HG02943 (cell line): ENCODE measurements around the gene VPS26A.
"Not testable (repeated sequence)": the region's sequence is repeated elsewhere in the genome, so short reads cannot be mapped to it uniquely, and the experiment has no call there.

ENCODE experiments used
- ATAC-seq: cut with Tn5 transposase; IDR thresholded peaks from one replicate; pipeline ENCODE4 v1.9.1; 2021; ENCODE audit warnings: mild to moderate bottlenecking, low read depth, moderate library complexity; ENCODE audit not compliant: unreplicated experiment

Gene VPS26A

GRCh38 chr10:69101451-69102095, 22.4 kb upstream of the VPS26A start:
- no peak for ATAC-seq

GRCh38 chr10:69102440-69102839, 21.5 kb upstream of the VPS26A start:
- ATAC-seq, result no peak

GRCh38 chr10:69103784-69104183, 20.2 kb upstream of the VPS26A start:
- no peak for ATAC-seq

GRCh38 chr10:69104994-69105790, 18.8 kb upstream of the VPS26A start:
- ATAC-seq, result no peak

- no peak for ATAC-seq
Measured at GRCh38 chr10:69107176-69107490, 16.8 kb upstream of the VPS26A start.

- no peak for ATAC-seq
Measured at GRCh38 chr10:69107699-69108098, 16.3 kb upstream of the VPS26A start.

- ATAC-seq, result no peak
Measured at GRCh38 chr10:69119896-69120295, 4.1 kb upstream of the VPS26A start.

- peak; percentile 56 for ATAC-seq
Measured at GRCh38 chr10:69123306-69123746, 652 bp upstream of the VPS26A start.

GRCh38 chr10:69124563-69125268, 738 bp downstream of the VPS26A start:
- ATAC-seq, result peak; percentile 25

- ATAC-seq, result no peak
Measured at GRCh38 chr10:69125554-69125953, 1.6 kb downstream of the VPS26A start.

- no peak for ATAC-seq
Measured at GRCh38 chr10:69130251-69130650, 6.3 kb downstream of the VPS26A start.

- ATAC-seq, result no peak
Measured at GRCh38 chr10:69139961-69140360, 16.0 kb downstream of the VPS26A start.

- ATAC-seq, result no peak
Measured at GRCh38 chr10:69141304-69141703, 17.3 kb downstream of the VPS26A start.

GRCh38 chr10:69142074-69142473, 18.1 kb downstream of the VPS26A start:
- not testable (repeated sequence) for ATAC-seq

- no peak for ATAC-seq
Measured at GRCh38 chr10:69142983-69143382, 19.0 kb downstream of the VPS26A start.

- no peak for ATAC-seq
Measured at GRCh38 chr10:69145329-69145728, 21.4 kb downstream of the VPS26A start.

- no peak for ATAC-seq
Measured at GRCh38 chr10:69145864-69146263, 21.9 kb downstream of the VPS26A start.

GRCh38 chr10:69146759-69147158, 22.8 kb downstream of the VPS26A start:
- ATAC-seq, result no peak

GRCh38 chr10:69151984-69152383, 28.0 kb downstream of the VPS26A start:
- no peak for ATAC-seq

- no peak for ATAC-seq
Measured at GRCh38 chr10:69153227-69153626, 29.2 kb downstream of the VPS26A start.

- no peak for ATAC-seq
Measured at GRCh38 chr10:69160809-69161241, 36.8 kb downstream of the VPS26A start.
